GM10248 (cell line): ENCODE data around the gene LRRC8D.

Source experiments
- CTCF ChIA-PET: fragments of 300-600 bp; sonication (Branson Sonifier 250); formaldehyde crosslinking; extraction: SDS; loops from one replicate; lab custom pipeline; 2021; ENCODE audit warnings: antibody characterized with exemption; lab: Yijun Ruan, JAX
- POLR2A ChIA-PET: fragments of 350-650 bp; sonication (Branson Sonifier 250); formaldehyde crosslinking; extraction: SDS; loops from one replicate; lab custom pipeline; 2020; ENCODE audit warnings: antibody characterized with exemption; lab: Yijun Ruan, JAX
- DNase-seq: peaks from one replicate; pipeline ENCODE4 v3.0.0; 2012; ENCODE audit errors: extremely low spot score
- TF ChIP-seq, protein P1 (sequence below): IDR thresholded peaks from 2 replicates; pipeline ENCODE4 v1.5.1; 2012; ENCODE audit warnings: mild to moderate bottlenecking, low read depth; ENCODE audit errors: extremely low read depth, missing control alignments, control extremely low read depth

Gene LRRC8D

GRCh38 chr1:89972024-89972423 lies 151.2 kb downstream of the LRRC8D start:
- ChIA-PET POLR2A (no interaction called here), CTCF (interaction anchor here (0.9 to 6.3 kb wide), 8 partner anchors 9 to 190 kb away, joined by 3 to 27 read pairs (median 4); no protein-coding TSS in a partner anchor)
- TF ChIP-seq, protein P1, sequence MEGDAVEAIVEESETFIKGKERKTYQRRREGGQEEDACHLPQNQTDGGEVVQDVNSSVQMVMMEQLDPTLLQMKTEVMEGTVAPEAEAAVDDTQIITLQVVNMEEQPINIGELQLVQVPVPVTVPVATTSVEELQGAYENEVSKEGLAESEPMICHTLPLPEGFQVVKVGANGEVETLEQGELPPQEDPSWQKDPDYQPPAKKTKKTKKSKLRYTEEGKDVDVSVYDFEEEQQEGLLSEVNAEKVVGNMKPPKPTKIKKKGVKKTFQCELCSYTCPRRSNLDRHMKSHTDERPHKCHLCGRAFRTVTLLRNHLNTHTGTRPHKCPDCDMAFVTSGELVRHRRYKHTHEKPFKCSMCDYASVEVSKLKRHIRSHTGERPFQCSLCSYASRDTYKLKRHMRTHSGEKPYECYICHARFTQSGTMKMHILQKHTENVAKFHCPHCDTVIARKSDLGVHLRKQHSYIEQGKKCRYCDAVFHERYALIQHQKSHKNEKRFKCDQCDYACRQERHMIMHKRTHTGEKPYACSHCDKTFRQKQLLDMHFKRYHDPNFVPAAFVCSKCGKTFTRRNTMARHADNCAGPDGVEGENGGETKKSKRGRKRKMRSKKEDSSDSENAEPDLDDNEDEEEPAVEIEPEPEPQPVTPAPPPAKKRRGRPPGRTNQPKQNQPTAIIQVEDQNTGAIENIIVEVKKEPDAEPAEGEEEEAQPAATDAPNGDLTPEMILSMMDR: no peak
- no peak for DNase-seq

- DNase-seq: no peak
- POLR2A ChIA-PET: no interaction called here
- TF ChIP-seq, protein P1: no peak
- CTCF ChIA-PET: interaction anchor here (6.3 kb wide), 1 partner anchor 16 kb away, joined by 27 read pairs; no protein-coding TSS in a partner anchor
Observed at GRCh38 chr1:89973471-89974127, 152.8 kb downstream of the LRRC8D start.

- TF ChIP-seq, protein P1: no peak
- POLR2A ChIA-PET: no interaction called here
- CTCF ChIA-PET: interaction anchor here (6.3 kb wide), 1 partner anchor 15 kb away, joined by 27 read pairs; no protein-coding TSS in a partner anchor
- DNase-seq: no peak
Observed at GRCh38 chr1:89974256-89974655, 153.4 kb downstream of the LRRC8D start.

GRCh38 chr1:89974696-89975470 lies 154.1 kb downstream of the LRRC8D start:
- no peak for DNase-seq
- ChIA-PET CTCF (interaction anchor here (1.2 to 6.3 kb wide), 4 partner anchors 9 to 212 kb away, joined by 3 to 27 read pairs (median 3); no protein-coding TSS in a partner anchor), POLR2A (no interaction called here)
- TF ChIP-seq, protein P1: no peak

DNA sequence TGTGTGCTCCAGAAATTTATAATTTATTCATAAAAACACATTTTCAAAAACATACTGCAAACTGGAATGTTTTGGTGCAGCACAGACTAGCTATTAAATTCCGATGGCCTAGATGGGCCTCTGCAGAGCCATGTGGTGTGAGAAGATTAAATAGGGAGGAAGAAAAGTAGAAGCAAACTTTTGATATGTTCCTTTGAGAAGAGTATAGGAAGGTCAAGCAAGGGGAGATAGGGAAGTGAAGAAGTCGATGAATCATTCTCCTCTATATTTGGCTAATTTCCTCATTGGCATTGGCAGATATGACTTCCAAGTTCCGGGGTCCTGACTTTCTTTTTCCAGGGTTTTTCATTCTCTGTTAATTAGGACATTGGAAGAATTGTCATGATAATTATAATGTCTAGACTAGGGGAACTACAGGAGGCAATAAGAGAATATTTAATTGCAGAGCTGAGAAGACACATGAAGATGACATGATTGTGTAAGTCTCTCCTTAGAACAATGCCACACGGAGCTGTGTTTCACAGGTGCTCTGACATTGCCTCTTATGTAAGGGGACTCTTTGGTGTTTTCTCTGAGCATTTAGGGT lies 154.8 kb downstream of the LRRC8D start:
- POLR2A ChIA-PET: no interaction called here
- CTCF ChIA-PET: interaction anchor here (0.8 to 6.3 kb wide), 5 partner anchors 10 to 212 kb away, joined by 3 to 27 read pairs (median 3); no protein-coding TSS in a partner anchor
- DNase-seq: no peak
- TF ChIP-seq, protein P1: no peak

GRCh38 chr1:89978755-89979154 lies 157.9 kb downstream of the LRRC8D start:
- DNase-seq: no peak
- TF ChIP-seq, protein P1: no peak
- CTCF ChIA-PET: interaction anchor here (0.8 to 2.0 kb wide), 7 partner anchors 9 to 215 kb away, joined by 3 to 8 read pairs (median 4); no protein-coding TSS in a partner anchor
- POLR2A ChIA-PET: no interaction called here
